Fibroblast of lung (primary cell): ENCODE results near the gene ADORA1. TPM values are rescaled to one million over a fixed set of nuclear protein-coding genes. Genes with fewer than 3 reads are reported as not detected.

Experiments used
- DNase-seq, 2 donors: peaks; one replicate each; pipeline versions ENCODE4 v3.0.0 to v3.0.0-alpha.2; 2010; ENCODE audit warnings: low read depth in 2 of 2
- H2AFZ ChIP-seq: 2 replicates; pipeline ENCODE4 v1.5.1; 2012; ENCODE audit warnings: low read length, control low read depth, inconsistent platforms
- H3K27ac ChIP-seq: 2 replicates; pipeline ENCODE4 v1.5.1; 2011; ENCODE audit warnings: low read length, control low read depth; ENCODE audit not compliant: insufficient read depth
- H3K27me3 ChIP-seq: 2 replicates; pipeline ENCODE4 v1.5.1; 2011; ENCODE audit warnings: mild to moderate bottlenecking, low read length; ENCODE audit not compliant: control insufficient read depth, insufficient read depth
- H3K36me3 ChIP-seq: 2 replicates; pipeline ENCODE4 v1.5.1; 2011; ENCODE audit warnings: low read length; ENCODE audit not compliant: control insufficient read depth, insufficient read depth
- H3K4me1 ChIP-seq: 2 replicates; pipeline ENCODE4 v1.5.1; 2011; ENCODE audit warnings: low read length; ENCODE audit not compliant: control insufficient read depth, insufficient read depth; ENCODE audit errors: extremely low read depth
- H3K4me2 ChIP-seq: 2 replicates; pipeline ENCODE4 v1.5.1; 2011; ENCODE audit warnings: low read length, control low read depth; ENCODE audit not compliant: insufficient read depth; ENCODE audit errors: extremely low read depth
- H3K4me3 ChIP-seq, 4 experiments: fragments of 200-600 bp in 1 of 4; sonication (generic) in 1 of 4; replicated peaks in 1 of 4; 2 replicates each; pipeline ENCODE4 v1.5.1; 2011 to 2016; ENCODE audit warnings: low read length in 4 of 4, low read depth in 3 of 4, mild to moderate bottlenecking in 3 of 4, control low read depth in 2 of 4, inconsistent platforms in 1 of 4, mixed read lengths in 1 of 4; ENCODE audit not compliant: insufficient read depth in 1 of 4; ENCODE audit errors: control extremely low read depth in 1 of 4
- H3K79me2 ChIP-seq: 2 replicates; pipeline ENCODE4 v1.5.1; 2012; ENCODE audit warnings: mild to moderate bottlenecking, low read length, inconsistent platforms; ENCODE audit not compliant: control insufficient read depth, insufficient read depth
- H3K9ac ChIP-seq: 2 replicates; pipeline ENCODE4 v1.5.1; 2011; ENCODE audit warnings: mild to moderate bottlenecking, low read length, control low read depth; ENCODE audit not compliant: insufficient read depth
- H3K9me3 ChIP-seq: 2 replicates; pipeline ENCODE4 v1.5.1; 2012; ENCODE audit warnings: low read depth, low read length; ENCODE audit not compliant: control insufficient read depth, insufficient read depth
- H4K20me1 ChIP-seq: 2 replicates; pipeline ENCODE4 v1.5.1; 2011; ENCODE audit warnings: low read length; ENCODE audit not compliant: control insufficient read depth, insufficient read depth; ENCODE audit errors: extremely low read depth
- CTCF ChIP-seq, 2 donors: IDR thresholded peaks in 1 of 2; conservative IDR thresholded peaks in 1 of 2; 1 replicate in 1 of 2; 2 replicates in 1 of 2; pipeline ENCODE4 v1.5.1; 2011 to 2012; ENCODE audit warnings: low read length in 2 of 2, control low read depth in 1 of 2, inconsistent platforms in 1 of 2, low read depth in 1 of 2, mild to moderate bottlenecking in 1 of 2
- EZH2 ChIP-seq: IDR thresholded peaks from 2 replicates; pipeline ENCODE4 v1.5.1; 2012; ENCODE audit warnings: low read length, control low read depth, mild to moderate bottlenecking; ENCODE audit errors: missing control alignments
- polyA plus RNA-seq, 2 donors: library from polyadenylated mRNA; depleted of rRNA in 1 of 2; stranded (reverse) in 1 of 2; unstranded in 1 of 2; fragments of >200 nt; gene quantifications; 2 replicates each; pipeline ENCODE4 v1.2.1, GENCODE V29; 2011 to 2012; ENCODE audit warnings: missing spikeins in 1 of 2
- total RNA-seq: library from RNA; depleted of rRNA; stranded (reverse); fragments of >200 nt; gene quantifications from 2 replicates; pipeline ENCODE4 v1.2.1, GENCODE V29; 2014

Gene ADORA1
- total and polyA plus RNA-seq, 2 donors (not counting 1 experiment from before 2014, with no cell fraction given) = 1.5 to 6.1 TPM

GRCh38 chr1:203117611-203118575 is 9.6 kb upstream of the ADORA1 start:
- peak; percentile 49 to 54 for DNase-seq
- Histone ChIP-seq H3K79me2 (no peaks in the 10 kb centered on the region), H3K4me1 (no peaks in the 10 kb centered on the region), H3K4me2 (no peak overlapping the region), H3K9me3 (no peaks in the 10 kb centered on the region), H3K27me3 (peaks cover 53% of the 10 kb centered on the region), H3K27ac (no peak overlapping the region), H3K9ac (no peak overlapping the region), H4K20me1 (no peaks in the 10 kb centered on the region), H3K4me3 (no peak overlapping the region), H2AFZ (no peak overlapping the region), H3K36me3 (no peaks in the 10 kb centered on the region)
- TF ChIP-seq EZH2 (no peak), CTCF (conservative IDR thresholded peaks at IDR 0.05 in 1 of 2, IDR thresholded peaks at IDR 0.05 in 1 of 2; ENCODE audit: low read depth in 1 of 2, low read length in 2 of 2) (peak; percentile 61 to 72)

GRCh38 chr1:203120325-203121153 is 7.0 kb upstream of the ADORA1 start:
- no peaks in the 10 kb centered on the region for H3K79me2 ChIP-seq
- H4K20me1 ChIP-seq = no peaks in the 10 kb centered on the region
- H3K4me1 ChIP-seq = no peaks in the 10 kb centered on the region
- H3K27me3 ChIP-seq = peaks cover 51% of the 10 kb centered on the region
- no peaks in the 10 kb centered on the region for H3K9me3 ChIP-seq
- TF ChIP-seq CTCF (conservative IDR thresholded peaks at IDR 0.05 in 1 of 2, IDR thresholded peaks at IDR 0.05 in 1 of 2; ENCODE audit: low read depth in 1 of 2, low read length in 2 of 2) = no peak
- no peak for TF ChIP-seq EZH2
- DNase-seq = no peak
- no peak overlapping the region for H3K9ac ChIP-seq
- no peak overlapping the region for H3K4me2 ChIP-seq
- no peak overlapping the region for H2AFZ ChIP-seq
- H3K4me3 ChIP-seq = no peak overlapping the region
- H3K27ac ChIP-seq = no peak overlapping the region
- H3K36me3 ChIP-seq = no peaks in the 10 kb centered on the region
